H9 (cell line): Measurements from ENCODE around the gene NSMF. TPM values are rescaled to one million over a fixed set of nuclear protein-coding genes. Genes with fewer than 3 reads are reported as not detected.

ENCODE experiments used
- DNase-seq: peaks from one replicate; pipeline ENCODE4 v3.0.0-alpha.2; 2017
- H2AFZ ChIP-seq: one replicate; pipeline ENCODE4 v1.6.1; 2013; ENCODE audit warnings: mild to moderate bottlenecking, low read length, control low read depth, moderate library complexity
- H2AK5ac ChIP-seq: 2 replicates; pipeline ENCODE4 v1.6.1; 2013; ENCODE audit warnings: low read length, control low read depth, mixed read lengths; ENCODE audit not compliant: insufficient read length
- H2BK120ac ChIP-seq: one replicate; pipeline ENCODE4 v1.6.1; 2013; ENCODE audit warnings: low read depth, mild to moderate bottlenecking, low read length, control low read depth, inconsistent platforms; ENCODE audit not compliant: poor library complexity, severe bottlenecking
- H2BK12ac ChIP-seq: 2 replicates; pipeline ENCODE4 v1.6.1; 2013; ENCODE audit warnings: low read length, control low read depth, mixed read lengths, low read depth; ENCODE audit not compliant: insufficient read length
- H2BK15ac ChIP-seq: 2 replicates; pipeline ENCODE4 v1.6.1; 2013; ENCODE audit warnings: low read depth, low read length, control low read depth
- H2BK20ac ChIP-seq: one replicate; pipeline ENCODE4 v1.6.1; 2013; ENCODE audit warnings: low read depth, mild to moderate bottlenecking, low read length, control low read depth, inconsistent platforms; ENCODE audit not compliant: poor library complexity, severe bottlenecking
- H2BK5ac ChIP-seq: 2 replicates; pipeline ENCODE4 v1.6.1; 2013; ENCODE audit warnings: low read length, control low read depth, mixed read lengths; ENCODE audit not compliant: insufficient read length
- H3K14ac ChIP-seq: 2 replicates; pipeline ENCODE4 v1.6.1; 2013; ENCODE audit warnings: low read length, control low read depth; ENCODE audit not compliant: insufficient read depth
- H3K18ac ChIP-seq: 2 replicates; pipeline ENCODE4 v1.6.1; 2013; ENCODE audit warnings: low read depth, mild to moderate bottlenecking, mixed read lengths, low read length, control low read depth; ENCODE audit not compliant: insufficient read length
- H3K23ac ChIP-seq: 2 replicates; pipeline ENCODE4 v1.6.1; 2013; ENCODE audit warnings: low read length, control low read depth, mixed read lengths, low read depth; ENCODE audit not compliant: insufficient read length
- H3K23me2 ChIP-seq: 2 replicates; pipeline ENCODE4 v1.6.1; 2013; ENCODE audit warnings: low read depth, mild to moderate bottlenecking, mixed read lengths, low read length, control low read depth; ENCODE audit not compliant: insufficient read length, poor library complexity, severe bottlenecking
- H3K27ac ChIP-seq: 2 replicates; pipeline ENCODE4 v1.5.1; 2013; ENCODE audit warnings: low read length, control low read depth, mixed read lengths, low read depth; ENCODE audit not compliant: insufficient read length
- H3K27me3 ChIP-seq: 2 replicates; pipeline ENCODE4 v1.6.1; 2013; ENCODE audit warnings: low read length, control low read depth, inconsistent platforms; ENCODE audit not compliant: insufficient read depth
- H3K4ac ChIP-seq: 2 replicates; pipeline ENCODE4 v1.6.1; 2013; ENCODE audit warnings: low read depth, mild to moderate bottlenecking, control low read depth, inconsistent platforms, low read length, moderate library complexity
- H3K4me1 ChIP-seq: 2 replicates; pipeline ENCODE4 v1.6.1; 2013; ENCODE audit warnings: low read length, control low read depth, inconsistent platforms; ENCODE audit not compliant: insufficient read depth
- H3K4me2 ChIP-seq: 2 replicates; pipeline ENCODE4 v1.6.1; 2013; ENCODE audit warnings: low read length, control low read depth, mixed read lengths; ENCODE audit not compliant: insufficient read length, insufficient read depth
- H3K56ac ChIP-seq: 2 replicates; pipeline ENCODE4 v1.6.1; 2013; ENCODE audit warnings: low read depth, mild to moderate bottlenecking, mixed read lengths, low read length, control low read depth; ENCODE audit not compliant: insufficient read length
- H3K79me1 ChIP-seq: 2 replicates; pipeline ENCODE4 v1.6.1; 2013; ENCODE audit warnings: low read depth, mild to moderate bottlenecking, moderate library complexity, low read length, control low read depth, inconsistent platforms; ENCODE audit not compliant: insufficient read depth, poor library complexity, severe bottlenecking
- H3K79me2 ChIP-seq: 2 replicates; pipeline ENCODE4 v1.6.1; 2013; ENCODE audit warnings: low read length, control low read depth, inconsistent platforms; ENCODE audit not compliant: insufficient read depth
- H3K9ac ChIP-seq: 2 replicates; pipeline ENCODE4 v1.6.1; 2013; ENCODE audit warnings: low read length, control low read depth, mixed read lengths; ENCODE audit not compliant: insufficient read length; ENCODE audit errors: extremely low read depth
- H3K9me3 ChIP-seq: one replicate; pipeline ENCODE4 v1.6.1; 2013; ENCODE audit warnings: low read depth, low read length, inconsistent platforms; ENCODE audit not compliant: control insufficient read depth
- H3T11ph ChIP-seq: one replicate; pipeline ENCODE4 v1.6.1; 2013; ENCODE audit warnings: mild to moderate bottlenecking, low read length, control low read depth, inconsistent platforms
- H4K20me1 ChIP-seq: one replicate; pipeline ENCODE4 v1.6.1; 2013; ENCODE audit not compliant: control insufficient read depth, insufficient read length, insufficient read depth
- H4K5ac ChIP-seq: 2 replicates; pipeline ENCODE4 v1.6.1; 2013; ENCODE audit warnings: low read depth, mild to moderate bottlenecking, mixed read lengths, low read length, control low read depth; ENCODE audit not compliant: insufficient read length
- H4K8ac ChIP-seq: replicated peaks from 2 replicates; pipeline ENCODE4 v1.6.1; 2013; ENCODE audit warnings: low read length, control low read depth, mixed read lengths, low read depth; ENCODE audit not compliant: insufficient read length
- H4K91ac ChIP-seq: 2 replicates; pipeline ENCODE4 v1.6.1; 2013; ENCODE audit warnings: low read depth, mild to moderate bottlenecking, moderate library complexity, mixed read lengths, low read length, control low read depth; ENCODE audit not compliant: insufficient read length
- H3K27ac Mint-ChIP-seq, 3 experiments: 2 replicates in 2 of 3; 3 replicates in 1 of 3; pipeline ENCODE4 v1.8.0; 2020 to 2021; ENCODE audit warnings: mixed read lengths in 3 of 3, mild to moderate bottlenecking in 1 of 3, moderate library complexity in 1 of 3
- H3K27me3 Mint-ChIP-seq: 2 replicates; pipeline ENCODE4 v1.8.0; 2021; ENCODE audit warnings: low read depth, mild to moderate bottlenecking, moderate library complexity, mixed read lengths
- H3K36me3 Mint-ChIP-seq, 3 experiments: 2 replicates in 2 of 3; 3 replicates in 1 of 3; pipeline ENCODE4 v1.8.0; 2020 to 2021; ENCODE audit warnings: low read depth in 3 of 3, mixed read lengths in 3 of 3; ENCODE audit not compliant: insufficient read depth in 1 of 3
- H3K4me1 Mint-ChIP-seq, 2 experiments: 2 replicates each; pipeline ENCODE4 v1.8.0; 2020; ENCODE audit warnings: mixed read lengths in 2 of 2
- H3K4me3 Mint-ChIP-seq, 2 experiments: 2 replicates in 1 of 2; 3 replicates in 1 of 2; pipeline ENCODE4 v1.8.0; 2020 to 2021; ENCODE audit warnings: mild to moderate bottlenecking in 2 of 2, mixed read lengths in 2 of 2, moderate library complexity in 1 of 2
- H3K9me3 Mint-ChIP-seq, 2 experiments: 2 replicates in 1 of 2; 3 replicates in 1 of 2; pipeline ENCODE4 v1.8.0; 2020; ENCODE audit warnings: mild to moderate bottlenecking in 2 of 2, mixed read lengths in 2 of 2, moderate library complexity in 1 of 2
- CTCF ChIP-seq: fragments of 200-600 bp; sonication (generic); conservative IDR thresholded peaks from 3 replicates; pipeline ENCODE4 v1.8.0; 2021; ENCODE audit warnings: antibody characterized with exemption, mild to moderate bottlenecking
- WGBS: extraction: QIAGEN DNeasy Blood & Tissue Kit; methylation state at CpG from one replicate; pipeline ENCODE4 v1.1.7; 2013; ENCODE audit warnings: missing lambda C conversion rate, low lambda C conversion rate, mixed read lengths; ENCODE audit not compliant: insufficient read length; ENCODE audit errors: extremely low coverage; 5-methylcytosine and 5-hydroxymethylcytosine counted together
- total RNA-seq: library from RNA; stranded (reverse); gene quantifications from 2 replicates; pipeline ENCODE4 v1.2.1, GENCODE V29; 2021

The NSMF gene
- total RNA-seq, 1 experiment from 2014 or later = 46.3 TPM

- Histone ChIP-seq H2BK120ac (no peak overlapping the region), H3K23ac (no peak overlapping the region), H3K14ac (no peak overlapping the region; the same call in 1 of the 2 replicates), H4K5ac (no peak overlapping the region), H3K79me1 (no peaks in the 10 kb centered on the region), H2BK15ac (no peak overlapping the region), H4K91ac (no peak overlapping the region), H2BK5ac (no peak overlapping the region), H3K56ac (no peak overlapping the region), H2AK5ac (no peak overlapping the region), H4K8ac (no peak overlapping the region), H3K4me2 (no peak overlapping the region), H2AFZ (no peak overlapping the region), H3K27me3 (no peaks in the 10 kb centered on the region), H3K9ac (no peak overlapping the region), H3K18ac (no peak overlapping the region), H2BK12ac (no peak overlapping the region), H3K4ac (no peak overlapping the region), H3K79me2 (no peaks in the 10 kb centered on the region), H3K9me3 (no peaks in the 10 kb centered on the region), H3K27ac (no peak overlapping the region), H3T11ph (no peak overlapping the region), H4K20me1 (no peaks in the 10 kb centered on the region), H3K4me1 (no peaks in the 10 kb centered on the region), H2BK20ac (no peak overlapping the region), H3K23me2 (no peaks in the 10 kb centered on the region)
- Mint-ChIP-seq H3K9me3 (peaks cover 18 to 65% of the 10 kb centered on the region in 2 experiments), H3K36me3 (peaks cover 4 to 16% (median 16%) of the 10 kb centered on the region in 3 experiments; a peak in 6 of 7 replicates), H3K27ac (no peak overlapping the region), H3K4me3 (no peak overlapping the region; a peak in 1 of 5 replicates), H3K27me3 (peaks cover 20% of the 10 kb centered on the region), H3K4me1 (no peaks in the 10 kb centered on the region)
- TF ChIP-seq CTCF = no peak
- WGBS = no CpG with 5 or more reads among the region's 36 CpGs
- DNase-seq = no peak
Observed at GRCh38 chr9:137499858-137500661, 40.9 kb upstream of the NSMF start.
